MG63 (cell line): ENCODE results near the gene FGF1. TPM values are rescaled to one million over a fixed set of nuclear protein-coding genes. Genes with fewer than 3 reads are reported as not detected.

Experiments used
- DNase-seq: peaks from one replicate; pipeline ENCODE4 v3.0.0-alpha.2; 2020
- H3K27me3 ChIP-seq: fragments of 250-450 bp; sonication (Bioruptor Pico); 2 replicates; pipeline ENCODE4 v1.5.1; 2020; ENCODE audit warnings: mild to moderate bottlenecking, moderate library complexity
- H3K36me3 ChIP-seq: fragments of 250-450 bp; sonication (Bioruptor Pico); 2 replicates; pipeline ENCODE4 v1.5.1; 2020; ENCODE audit warnings: mild to moderate bottlenecking, moderate library complexity
- H3K4me3 ChIP-seq: fragments of 250-450 bp; sonication (Bioruptor Pico); 2 replicates; pipeline ENCODE4 v1.5.1; 2020; ENCODE audit warnings: mild to moderate bottlenecking, moderate library complexity
- H3K9me3 ChIP-seq: fragments of 250-450 bp; sonication (Bioruptor Pico); 2 replicates; pipeline ENCODE4 v1.5.1; 2020; ENCODE audit warnings: mild to moderate bottlenecking, moderate library complexity
- total RNA-seq: library from RNA; depleted of rRNA; stranded (reverse); fragments of >200 nt; shearing (Covaris generic); gene quantifications from 2 replicates; pipeline ENCODE4 v1.2.3, GENCODE V29; 2014; ENCODE audit warnings: low replicate concordance

FGF1 gene
- total RNA-seq, 1 experiment from 2014 or later = 1.1 TPM

DNA sequence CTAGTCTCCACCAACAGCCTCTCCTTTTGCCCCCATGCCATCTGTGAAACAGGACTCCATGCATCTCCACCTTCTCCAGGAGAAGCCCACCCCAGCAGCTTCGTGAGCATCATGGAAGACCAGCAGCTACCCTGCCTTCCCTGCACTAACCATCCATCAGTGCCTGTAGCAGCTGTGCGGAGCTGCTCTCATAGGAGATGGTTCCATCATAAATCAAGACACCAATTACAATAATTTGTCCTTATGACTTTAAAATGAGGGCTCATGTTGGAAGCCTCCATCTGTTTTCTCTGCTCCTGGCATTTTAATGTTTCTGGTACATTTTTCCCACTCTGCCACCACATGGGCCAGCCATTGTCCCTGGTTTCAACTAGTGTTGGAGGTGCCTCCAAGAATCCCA lies 69.9 kb downstream of the FGF1 start:
- no peaks in the 10 kb centered on the region for H3K36me3 ChIP-seq
- peaks cover 19% of the 10 kb centered on the region for H3K9me3 ChIP-seq
- H3K4me3 ChIP-seq = no peak overlapping the region
- DNase-seq = no peak
- H3K27me3 ChIP-seq = no peaks in the 10 kb centered on the region; the same call in 1 of the 2 replicates

DNA sequence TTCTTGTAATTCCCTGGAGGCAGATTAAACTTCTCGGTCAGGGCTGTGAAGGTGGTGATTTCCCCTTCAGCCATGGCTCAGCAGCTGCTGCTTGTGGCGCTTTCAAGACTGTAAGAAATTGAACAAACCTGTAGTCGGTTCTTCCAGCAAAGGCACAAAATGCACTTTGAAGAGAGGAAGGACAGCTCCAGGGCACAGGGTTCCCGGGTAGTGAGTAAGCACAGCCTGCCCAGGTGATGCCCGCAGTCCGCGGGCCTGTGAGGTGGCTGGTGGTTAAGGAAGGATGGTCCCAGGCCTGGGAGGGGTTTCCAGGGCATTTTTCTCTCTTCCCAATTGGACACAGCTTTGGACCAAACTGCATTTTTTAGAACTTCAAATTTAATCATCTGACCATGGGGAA lies 71.8 kb downstream of the FGF1 start:
- Histone ChIP-seq H3K4me3 (no peak overlapping the region), H3K36me3 (no peaks in the 10 kb centered on the region), H3K9me3 (peaks cover under 1% of the 10 kb centered on the region; the same call in 1 of the 2 replicates), H3K27me3 (no peaks in the 10 kb centered on the region; the same call in 1 of the 2 replicates)
- no peak for DNase-seq

DNA sequence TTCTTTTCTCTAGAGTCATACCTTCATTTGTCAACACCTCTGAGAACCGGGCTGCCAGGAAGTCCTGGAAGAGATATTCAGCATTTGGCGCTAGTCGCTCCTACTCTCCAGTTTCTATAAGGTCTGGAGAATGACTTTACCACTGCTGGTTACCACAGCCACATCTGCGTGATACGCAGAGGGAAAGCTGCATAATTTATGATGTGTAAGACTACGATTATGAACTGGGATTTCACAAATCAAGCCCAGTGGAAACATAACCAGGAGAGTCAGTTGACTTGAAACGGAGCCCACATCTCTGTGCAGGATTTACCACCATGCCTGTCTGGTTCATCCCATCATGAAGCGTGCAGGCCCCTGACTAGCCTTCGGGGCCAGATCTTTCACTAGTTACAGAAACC lies 72.6 kb downstream of the FGF1 start:
- H3K4me3 ChIP-seq = no peak overlapping the region
- DNase-seq = peak; percentile 15
- no peaks in the 10 kb centered on the region for H3K36me3 ChIP-seq
- no peaks in the 10 kb centered on the region for H3K9me3 ChIP-seq
- H3K27me3 ChIP-seq = no peaks in the 10 kb centered on the region; the same call in 1 of the 2 replicates

DNA sequence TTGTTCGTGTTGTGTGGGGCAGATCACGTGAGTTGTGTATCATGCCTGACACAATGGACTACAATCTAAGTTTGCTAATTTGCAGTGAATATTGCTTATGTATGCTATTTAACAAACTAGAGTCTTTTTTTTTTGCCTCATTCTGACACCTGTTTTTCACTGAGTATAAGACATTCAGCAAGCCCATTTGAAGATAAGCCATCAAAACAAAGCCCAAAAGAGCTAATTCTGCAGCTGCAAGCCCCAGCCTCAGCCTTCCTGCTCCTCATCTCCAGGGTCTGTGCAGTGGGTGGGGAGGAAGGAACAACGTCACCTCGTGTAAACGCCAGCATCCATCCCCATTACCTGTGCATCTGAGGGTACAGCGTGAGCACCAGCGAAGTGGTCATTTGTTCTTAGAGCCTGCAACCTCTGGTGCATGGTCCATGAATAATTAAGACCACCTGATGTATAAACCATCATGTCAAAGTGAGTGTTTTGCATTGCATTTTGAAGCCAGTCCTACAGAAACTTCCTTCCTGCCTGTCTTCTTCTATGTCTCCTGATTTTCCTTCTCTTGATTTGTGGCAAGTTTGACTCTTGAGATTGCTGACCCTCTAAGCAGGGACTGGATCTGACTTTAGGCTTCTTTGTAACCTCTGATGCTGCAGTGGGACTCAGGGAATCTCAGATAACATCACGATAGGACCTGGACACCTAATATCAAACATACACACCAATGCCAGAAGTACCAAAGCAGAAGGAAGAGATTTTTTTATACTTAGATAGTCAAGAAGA lies 73.2 kb downstream of the FGF1 start:
- H3K27me3 ChIP-seq = no peaks in the 10 kb centered on the region; the same call in 1 of the 2 replicates
- H3K36me3 ChIP-seq = no peaks in the 10 kb centered on the region
- no peak overlapping the region for H3K4me3 ChIP-seq
- DNase-seq = no peak
- no peaks in the 10 kb centered on the region for H3K9me3 ChIP-seq

DNA sequence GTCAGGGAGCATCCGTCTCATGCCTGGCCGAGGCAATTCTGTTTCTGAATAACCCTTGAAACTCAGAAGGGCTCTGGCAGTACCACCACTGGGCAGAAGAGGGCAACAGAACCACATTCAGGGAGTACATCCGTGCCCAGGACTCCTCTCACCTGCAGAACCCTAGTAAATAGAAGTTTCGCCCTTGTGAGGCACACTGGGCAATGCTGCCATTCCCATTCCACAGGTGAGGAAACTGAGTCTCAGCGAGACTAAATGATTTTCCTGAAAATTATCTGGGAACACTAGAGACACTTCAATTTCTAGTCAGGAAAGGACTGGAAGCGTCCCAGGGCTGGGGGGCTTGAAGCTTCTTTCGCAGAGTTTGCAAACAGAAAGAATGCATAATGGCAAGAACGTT lies 74.7 kb downstream of the FGF1 start:
- peak; percentile 66 for DNase-seq
- H3K9me3 ChIP-seq = no peaks in the 10 kb centered on the region
- no peak overlapping the region for H3K4me3 ChIP-seq
- H3K36me3 ChIP-seq = no peaks in the 10 kb centered on the region
- no peaks in the 10 kb centered on the region; the same call in 1 of the 2 replicates for H3K27me3 ChIP-seq

DNA sequence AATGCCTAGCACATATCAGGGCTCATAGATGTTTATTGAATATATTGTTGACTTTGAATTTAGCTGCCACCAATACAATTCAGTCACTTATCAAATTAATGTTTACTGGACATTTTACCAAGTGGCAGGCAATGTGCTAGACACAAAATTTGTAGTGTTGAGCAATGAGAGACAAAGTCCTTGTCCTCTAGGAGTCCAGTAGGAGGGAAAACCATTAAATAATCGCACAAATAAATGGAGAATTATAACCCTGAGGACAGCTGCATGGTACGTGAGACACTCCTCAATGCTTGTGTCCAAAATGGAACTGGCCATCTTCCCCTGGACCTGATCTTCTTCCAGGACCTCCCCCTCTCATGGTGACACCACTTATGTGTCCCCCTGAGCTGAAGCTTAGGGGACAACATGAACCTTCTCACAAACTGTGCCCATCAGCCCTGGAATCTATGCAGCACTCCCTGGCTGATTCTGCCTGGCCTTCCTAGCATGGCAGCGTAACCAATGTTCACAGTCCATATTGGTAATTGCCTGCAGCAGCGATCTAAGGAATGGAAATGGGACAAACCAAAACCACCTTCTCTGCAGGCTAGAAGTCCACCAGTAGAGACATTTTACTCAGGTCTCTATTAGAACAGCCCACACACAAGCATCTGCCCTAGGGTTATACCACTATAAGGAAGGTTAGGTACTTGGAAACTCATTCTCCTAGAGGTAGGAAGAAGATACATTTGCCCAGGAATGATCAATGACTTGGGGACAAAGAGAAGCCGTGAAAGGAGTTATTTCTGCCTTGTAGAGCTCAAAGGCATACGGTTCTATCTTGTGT lies 75.5 kb downstream of the FGF1 start:
- H3K36me3 ChIP-seq = no peaks in the 10 kb centered on the region
- no peaks in the 10 kb centered on the region; the same call in 1 of the 2 replicates for H3K27me3 ChIP-seq
- no peaks in the 10 kb centered on the region for H3K9me3 ChIP-seq
- no peak overlapping the region for H3K4me3 ChIP-seq
- DNase-seq = no peak

DNA sequence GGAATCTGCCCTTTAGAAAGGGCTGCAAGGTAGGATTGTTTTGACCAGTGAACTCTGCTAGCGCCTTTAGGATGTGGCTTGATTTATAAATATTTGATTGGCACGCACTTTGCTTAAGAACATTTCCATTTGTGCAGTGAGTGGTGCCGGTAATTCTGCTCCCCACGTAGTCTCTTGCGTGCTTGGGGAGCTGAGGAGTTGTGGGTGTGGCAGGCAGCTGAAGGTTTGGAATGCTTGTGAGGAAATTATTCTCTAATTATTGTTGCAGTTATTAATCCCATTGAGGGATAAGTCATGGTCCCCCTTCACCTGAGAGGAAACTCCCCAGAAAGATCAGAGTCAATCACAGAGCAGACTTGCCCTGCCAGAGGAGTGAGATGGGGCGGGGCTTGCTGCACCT lies 76.7 kb downstream of the FGF1 start:
- no peak for DNase-seq
- Histone ChIP-seq H3K36me3 (no peaks in the 10 kb centered on the region), H3K9me3 (no peaks in the 10 kb centered on the region), H3K27me3 (no peaks in the 10 kb centered on the region; the same call in 1 of the 2 replicates), H3K4me3 (no peak overlapping the region)

DNA sequence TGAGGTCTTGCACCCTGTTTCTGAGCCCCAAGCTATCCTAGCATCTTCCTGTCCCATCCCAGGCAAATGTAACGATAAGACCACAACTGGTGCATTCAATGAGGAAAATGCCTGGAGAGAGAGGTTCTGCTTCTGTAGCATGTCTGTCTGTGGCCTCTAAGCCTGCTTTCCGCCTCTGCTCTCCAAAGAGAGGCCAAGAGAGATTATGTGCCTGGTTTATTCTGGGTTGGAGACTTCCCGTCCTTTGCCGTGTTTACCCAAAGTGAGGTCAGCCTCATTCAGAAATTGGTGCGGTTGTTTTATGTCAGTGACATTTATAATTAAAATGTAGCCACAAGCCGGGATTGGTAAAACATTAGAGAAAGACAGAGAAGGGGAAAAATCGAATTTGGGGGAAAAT lies 77.8 kb downstream of the FGF1 start:
- Histone ChIP-seq H3K4me3 (no peak overlapping the region), H3K36me3 (no peaks in the 10 kb centered on the region), H3K27me3 (no peaks in the 10 kb centered on the region; the same call in 1 of the 2 replicates), H3K9me3 (no peaks in the 10 kb centered on the region)
- DNase-seq = no peak

DNA sequence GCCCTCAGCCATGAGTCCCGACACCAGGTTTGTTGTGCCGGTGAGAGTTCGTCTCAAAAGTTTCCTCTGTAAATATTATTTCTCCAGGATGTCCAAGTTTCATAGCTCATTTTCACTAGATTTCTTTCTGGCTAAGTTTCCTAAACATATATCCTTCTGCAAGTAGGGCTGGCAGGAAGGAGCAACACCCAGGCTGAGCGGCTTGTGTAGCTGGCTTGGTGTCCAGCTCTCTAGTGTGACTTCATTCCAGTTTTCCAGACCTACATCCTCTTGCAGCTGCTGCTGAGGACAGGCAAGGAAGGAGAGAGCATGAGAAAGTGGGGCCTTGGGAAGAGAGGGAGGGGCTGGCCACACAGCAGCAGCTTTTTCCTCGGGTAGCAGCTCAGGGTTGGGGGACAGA lies 80.3 kb downstream of the FGF1 start:
- H3K36me3 ChIP-seq = no peaks in the 10 kb centered on the region
- peak; percentile 21 for DNase-seq

DNA sequence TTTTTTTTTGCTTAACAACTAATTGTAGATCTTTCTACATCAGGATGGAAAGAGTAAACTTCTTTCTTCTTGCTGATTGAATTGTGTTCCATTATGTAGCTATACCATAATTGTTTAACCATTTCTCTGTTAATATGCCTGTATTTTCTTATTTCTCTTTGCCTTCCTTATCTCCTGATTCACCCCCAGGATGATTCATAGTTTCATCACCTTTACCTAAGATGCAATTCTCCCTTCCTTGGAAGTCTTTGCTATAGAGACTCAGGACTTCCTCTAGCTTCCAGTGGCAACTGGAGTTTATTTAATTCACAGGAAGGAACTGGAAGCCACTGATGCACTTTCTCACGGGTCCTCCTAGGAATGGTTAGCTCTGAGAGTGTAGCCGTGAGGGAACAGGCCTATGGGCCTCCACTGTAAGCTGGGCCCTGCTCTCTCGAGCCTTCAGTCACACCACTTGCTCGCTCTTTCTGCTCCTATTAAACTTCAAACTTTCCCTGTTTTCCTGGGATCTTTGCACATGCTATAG lies 83.1 kb downstream of the FGF1 start:
- Histone ChIP-seq H3K4me3 (no peak overlapping the region), H3K36me3 (no peaks in the 10 kb centered on the region), H3K27me3 (no peaks in the 10 kb centered on the region), H3K9me3 (no peaks in the 10 kb centered on the region)
- no peak for DNase-seq

More for the DNA sequence above, 80.3 kb downstream of the FGF1 start:
- Histone ChIP-seq H3K4me3 (no peak overlapping the region), H3K9me3 (no peaks in the 10 kb centered on the region), H3K27me3 (no peaks in the 10 kb centered on the region)

DNA sequence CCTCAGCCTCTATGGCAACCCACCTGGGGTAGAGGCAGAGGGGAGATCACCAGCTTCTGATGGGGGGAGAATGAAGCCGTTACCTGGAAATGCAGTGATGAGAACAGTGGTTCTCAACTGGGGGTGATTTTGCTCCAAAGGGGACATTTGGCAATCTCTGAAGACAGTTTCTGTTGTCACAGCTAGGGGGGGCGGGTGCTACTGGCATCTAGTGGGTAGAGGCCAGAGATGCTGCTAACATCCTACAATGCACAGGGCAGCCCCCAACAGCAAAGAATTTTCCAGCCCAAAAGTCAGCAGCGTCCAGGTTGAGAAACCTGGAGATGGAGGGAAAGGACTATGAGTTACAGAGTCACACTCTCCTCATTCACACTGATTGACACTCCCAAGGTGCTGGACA lies 84.5 kb downstream of the FGF1 start:
- Histone ChIP-seq H3K9me3 (no peaks in the 10 kb centered on the region), H3K27me3 (no peaks in the 10 kb centered on the region), H3K4me3 (no peak overlapping the region), H3K36me3 (no peaks in the 10 kb centered on the region)
- DNase-seq = no peak

DNA sequence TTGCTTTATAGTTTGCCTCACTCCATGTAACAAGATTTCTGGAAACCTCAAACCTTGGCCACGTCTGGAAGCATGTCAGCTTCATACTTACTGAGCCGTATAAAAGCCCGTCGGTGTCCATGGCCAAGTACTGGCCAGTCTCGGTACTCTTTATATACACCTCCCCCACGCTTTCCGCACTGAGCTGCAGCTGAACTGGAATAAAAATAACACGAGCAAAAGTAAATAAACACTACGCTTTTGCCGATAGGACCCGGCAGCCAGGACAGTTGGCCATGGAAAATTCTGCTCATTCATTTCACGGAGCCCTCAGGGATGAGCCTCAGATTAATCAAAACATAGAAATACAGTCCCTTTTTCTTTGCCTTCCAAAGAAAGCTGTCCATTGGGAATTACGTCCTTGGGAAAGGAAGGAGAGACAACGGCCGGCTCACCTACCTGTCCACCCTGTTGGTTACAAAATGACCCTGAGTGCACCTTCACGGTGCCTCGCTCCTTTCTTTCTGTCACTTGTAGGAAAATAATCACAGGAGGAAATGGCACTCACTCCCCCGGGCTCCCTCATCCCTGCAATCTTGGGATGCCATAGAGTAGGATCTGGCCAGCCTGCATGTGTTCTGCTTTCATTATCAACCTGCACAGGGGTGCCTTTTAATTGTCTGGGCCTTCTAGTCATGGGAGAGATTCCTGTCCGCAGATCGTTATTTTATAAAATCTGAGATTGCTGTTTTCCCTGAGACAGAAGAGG lies 85.1 kb downstream of the FGF1 start:
- Histone ChIP-seq H3K27me3 (no peaks in the 10 kb centered on the region), H3K36me3 (no peaks in the 10 kb centered on the region), H3K4me3 (peak overlapping the region; percentile 14), H3K9me3 (no peaks in the 10 kb centered on the region)
- DNase-seq = peak; percentile 80

DNA sequence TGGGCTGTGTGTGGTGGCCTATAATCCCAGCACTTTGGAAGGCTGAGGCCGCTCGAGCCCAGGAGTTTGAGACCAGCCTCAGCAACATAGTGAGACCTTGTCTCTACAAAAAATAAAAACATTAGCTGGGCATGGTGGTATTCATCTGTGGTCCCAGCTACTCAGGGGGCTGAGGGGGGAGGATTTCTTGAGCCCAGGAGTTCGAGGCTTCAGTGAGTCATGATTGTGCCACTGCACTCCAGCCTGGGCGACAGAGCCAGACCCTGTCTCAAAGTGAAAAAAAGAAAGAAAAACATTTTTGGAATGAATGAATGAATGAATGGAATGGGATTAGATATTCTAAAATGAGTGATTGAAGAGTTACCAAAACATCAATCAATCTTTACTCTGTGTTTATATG lies 85.8 kb downstream of the FGF1 start:
- DNase-seq = no peak
- H3K27me3 ChIP-seq = no peaks in the 10 kb centered on the region
- H3K4me3 ChIP-seq = no peak overlapping the region
- no peaks in the 10 kb centered on the region for H3K9me3 ChIP-seq
- no peaks in the 10 kb centered on the region for H3K36me3 ChIP-seq

DNA sequence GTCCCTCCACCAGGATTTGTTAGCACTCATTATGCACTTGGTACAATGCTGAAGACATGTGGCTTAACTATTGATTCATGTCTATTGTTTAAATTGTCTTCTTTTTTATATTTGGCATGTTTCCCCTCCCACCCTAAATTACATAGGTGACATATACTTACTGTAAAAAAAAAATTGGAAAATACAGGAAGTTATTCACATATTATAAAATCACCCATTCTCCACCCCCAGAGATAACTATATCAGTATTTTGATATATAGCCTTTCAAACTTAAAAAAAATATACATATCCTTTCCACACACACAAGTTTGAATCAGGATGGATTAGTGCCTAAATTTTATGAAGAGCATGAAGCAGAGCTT lies 87.6 kb downstream of the FGF1 start:
- H3K36me3 ChIP-seq = no peaks in the 10 kb centered on the region
- no peaks in the 10 kb centered on the region for H3K27me3 ChIP-seq
- no peak for DNase-seq
- no peak overlapping the region for H3K4me3 ChIP-seq
- H3K9me3 ChIP-seq = no peaks in the 10 kb centered on the region

DNA sequence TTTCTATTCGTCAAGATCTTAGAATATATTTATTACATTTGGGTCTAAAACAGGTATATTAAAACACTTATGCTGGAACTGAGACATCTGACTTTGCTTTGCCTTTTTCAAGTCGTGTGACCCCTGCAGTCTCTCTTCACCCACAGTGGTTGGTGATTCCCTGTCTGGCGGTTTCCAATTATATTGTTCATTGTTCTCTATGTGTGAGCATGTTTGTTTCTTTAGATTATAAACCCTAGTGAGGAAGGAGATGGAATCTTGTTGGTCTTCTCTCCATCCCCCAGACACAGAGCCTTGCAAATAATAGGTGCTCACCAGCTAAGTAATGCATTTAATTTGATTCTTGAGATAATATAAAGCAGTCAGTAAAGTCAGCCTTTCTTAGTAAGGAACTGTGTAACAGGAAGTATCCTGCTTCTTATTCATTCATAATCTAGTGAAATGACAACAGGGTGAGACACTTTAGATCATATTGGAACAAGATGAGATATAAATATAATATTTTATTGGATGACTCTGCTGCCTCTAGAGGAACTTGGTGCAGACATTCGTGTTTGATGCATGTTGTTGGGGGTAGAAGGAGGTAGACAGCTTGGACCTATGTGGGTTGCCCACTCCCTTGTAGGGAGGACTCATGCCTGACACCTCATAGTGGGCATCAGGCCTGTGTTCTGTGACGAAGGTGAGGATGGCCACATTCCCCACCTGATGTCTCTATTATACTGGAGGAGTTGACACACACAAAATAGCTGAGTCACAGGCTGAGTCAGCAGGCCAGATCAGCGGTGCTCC lies 88.1 kb downstream of the FGF1 start:
- no peak overlapping the region for H3K4me3 ChIP-seq
- H3K9me3 ChIP-seq = no peaks in the 10 kb centered on the region
- H3K27me3 ChIP-seq = no peaks in the 10 kb centered on the region
- DNase-seq = peak; percentile 92
- H3K36me3 ChIP-seq = no peaks in the 10 kb centered on the region

DNA sequence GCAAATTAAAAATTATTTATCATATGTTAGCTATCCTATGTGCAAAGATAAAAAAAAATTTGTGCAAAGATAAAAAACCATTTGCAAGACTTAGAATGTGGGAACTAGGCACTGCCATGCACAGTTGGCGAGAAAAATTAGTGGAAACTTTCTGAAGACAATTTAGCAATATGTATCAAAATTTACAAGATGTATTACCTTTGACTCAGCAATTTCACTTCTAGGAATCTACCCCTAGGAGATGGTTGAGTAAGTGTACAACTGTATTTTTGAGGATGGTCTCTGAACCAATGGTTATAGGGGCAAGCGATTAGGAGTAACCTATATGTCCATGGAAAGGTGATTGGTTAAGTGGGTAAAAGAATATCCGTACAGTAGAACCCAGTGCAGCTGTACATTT lies 88.9 kb downstream of the FGF1 start:
- H3K4me3 ChIP-seq = no peak overlapping the region
- H3K36me3 ChIP-seq = no peaks in the 10 kb centered on the region
- no peak for DNase-seq
- no peaks in the 10 kb centered on the region for H3K27me3 ChIP-seq
- H3K9me3 ChIP-seq = no peaks in the 10 kb centered on the region
